Stimulated activated CD4-positive, alpha-beta T cell treated with anti-CD3 and anti-CD28 coated beads, TNF-alpha, amount 100 ng/mL, for 1 hour (primary cell): ENCODE data around the gene KRTAP12-3.

Experiments used
- DNase-seq, 3 donors: peaks; one replicate each; pipeline ENCODE4 v3.0.0-alpha.2; 2020; ENCODE audit warnings: low read depth in 3 of 3, low spot score in 1 of 3

The KRTAP12-3 gene

GRCh38 chr21:44701541-44701940 is 43.8 kb downstream of the KRTAP12-3 start:
- DNase-seq = no peak

GRCh38 chr21:44702111-44702972 is 44.6 kb downstream of the KRTAP12-3 start:
- no peak for DNase-seq

GRCh38 chr21:44702973-44703730 is 45.4 kb downstream of the KRTAP12-3 start:
- DNase-seq = no peak

- no peak for DNase-seq
Measured at GRCh38 chr21:44703731-44704635, 46.3 kb downstream of the KRTAP12-3 start.

GRCh38 chr21:44704636-44705001 is 46.9 kb downstream of the KRTAP12-3 start:
- DNase-seq = no peak

- no peak for DNase-seq
Measured at GRCh38 chr21:44706026-44706705, 48.4 kb downstream of the KRTAP12-3 start.

- no peak for DNase-seq
Measured at GRCh38 chr21:44706706-44707581, 49.2 kb downstream of the KRTAP12-3 start.
